ENCODE measurements around the gene ANKRD16. TPM values are rescaled to one million over a fixed set of nuclear protein-coding genes. Genes with fewer than 3 reads are reported as not detected.

ANKRD16 gene
- total and polyA plus RNA-seq, 2 experiments from 2014 or later = 6.4 to 16.1 TPM

GRCh38 chr10:5911670-5912069 lies 22.0 kb upstream of the ANKRD16 start:
- no peaks in the 10 kb centered on the region for H3K9me3 Mint-ChIP-seq
- peaks cover 6% of the 10 kb centered on the region for H3K27me3 Mint-ChIP-seq (ENCODE audit: insufficient read depth, low read depth, poor library complexity)
- DNase-seq (ENCODE audit: low spot score) (no peak), ATAC-seq (no peak)
- H3K4me1 ChIP-seq (ENCODE audit: insufficient read depth) = no peaks in the 10 kb centered on the region
- no peak overlapping the region for H3K27ac Mint-ChIP-seq
- peaks cover 35% of the 10 kb centered on the region for H3K36me3 ChIP-seq (ENCODE audit: insufficient read depth)
- peaks cover 6% of the 10 kb centered on the region; the same call in 1 of the 2 replicates for H3K79me2 ChIP-seq (replicated peaks; ENCODE audit: insufficient read depth)
- H3K36me3 Mint-ChIP-seq (ENCODE audit: low read depth) = peaks cover 66% of the 10 kb centered on the region
- no peaks in the 10 kb centered on the region for H3K27me3 ChIP-seq (ENCODE audit: insufficient read depth)
- no peak for TF ChIP-seq JUNB (IDR thresholded peaks at IDR 0.05; ENCODE audit: unreplicated experiment)
- TF ChIP-seq ETS1 (IDR thresholded peaks at IDR 0.05) = no peak
- TF ChIP-seq REST (IDR thresholded peaks at IDR 0.05; ENCODE audit: unreplicated experiment) = no peak
- no peak overlapping the region for H3K27ac ChIP-seq (ENCODE audit: low read depth)
- H3K4me3 Mint-ChIP-seq = no peak overlapping the region
- no peak overlapping the region for H3K4me3 ChIP-seq
- H4K20me1 ChIP-seq (replicated peaks; ENCODE audit: insufficient read depth) = peaks cover 6% of the 10 kb centered on the region; the same call in 1 of the 2 replicates
- H2AFZ ChIP-seq = no peak overlapping the region
- no peaks in the 10 kb centered on the region for H3F3A ChIP-seq (replicated peaks; ENCODE audit: low read depth)
- H3K4me1 Mint-ChIP-seq = no peaks in the 10 kb centered on the region
- no peak overlapping the region for H3K4me2 ChIP-seq
- H3K9me2 ChIP-seq (ENCODE audit: insufficient read depth) = no peaks in the 10 kb centered on the region

GRCh38 chr10:5910323-5911100 lies 20.8 kb upstream of the ANKRD16 start:
- no peak overlapping the region for H3K27ac Mint-ChIP-seq
- ATAC-seq (no peak), DNase-seq (ENCODE audit: low spot score) (no peak)
- peaks cover 1% of the 10 kb centered on the region for H3K27me3 Mint-ChIP-seq (ENCODE audit: insufficient read depth, low read depth, poor library complexity)
- H3K9me3 Mint-ChIP-seq = no peaks in the 10 kb centered on the region
- H3K79me2 ChIP-seq (replicated peaks; ENCODE audit: insufficient read depth) = peaks cover 7% of the 10 kb centered on the region; the same call in 1 of the 2 replicates
- peaks cover 33% of the 10 kb centered on the region for H3K36me3 ChIP-seq (ENCODE audit: insufficient read depth)
- no peaks in the 10 kb centered on the region for H3K4me1 ChIP-seq (ENCODE audit: insufficient read depth)
- no peaks in the 10 kb centered on the region for H3K4me1 Mint-ChIP-seq
- H3K4me3 ChIP-seq = no peak overlapping the region
- no peaks in the 10 kb centered on the region for H3K27me3 ChIP-seq (ENCODE audit: insufficient read depth)
- H4K20me1 ChIP-seq (replicated peaks; ENCODE audit: insufficient read depth) = peaks cover 6% of the 10 kb centered on the region; the same call in 1 of the 2 replicates
- H2AFZ ChIP-seq = no peak overlapping the region
- peaks cover 67% of the 10 kb centered on the region for H3K36me3 Mint-ChIP-seq (ENCODE audit: low read depth)
- no peaks in the 10 kb centered on the region for H3K9me2 ChIP-seq (ENCODE audit: insufficient read depth)
- H3K27ac ChIP-seq (ENCODE audit: low read depth) = no peak overlapping the region
- H3F3A ChIP-seq (replicated peaks; ENCODE audit: low read depth) = no peaks in the 10 kb centered on the region
- no peak overlapping the region for H3K4me3 Mint-ChIP-seq
- no peak overlapping the region for H3K4me2 ChIP-seq
- TF ChIP-seq STAT1 (IDR thresholded peaks at IDR 0.05; ENCODE audit: unreplicated experiment) (no peak), ZNF462 (CRISPR knock-in tag; IDR thresholded peaks at IDR 0.05) (no peak), CREB1 (CRISPR knock-in tag; IDR thresholded peaks at IDR 0.05; ENCODE audit: low read depth) (no peak), CTCF (conservative IDR thresholded peaks at IDR 0.05; ENCODE audit: low read depth in 2 of 2) (no peak)

Data from GM23338 (cell line).